IMR-90 (cell line): Measurements from ENCODE around the gene S100A5. TPM values are rescaled to one million over a fixed set of nuclear protein-coding genes. Genes with fewer than 3 reads are reported as not detected.

Experiments
- ATAC-seq: fragments of 200-7000 bp; cut with Tn5 transposase; 2 replicates; pipeline ENCODE4 v1.9.1; 2020; ENCODE audit warnings: low read depth, mild to moderate bottlenecking, moderate library complexity
- BruUV-seq: library from RNA; stranded (reverse); fragments of 400-500 nt; replicated peaks from 2 replicates; lab custom pipeline; 2021; lab: Mats Ljungman, UMichigan
- CTCF ChIA-PET: fragments of 300-600 bp; formaldehyde crosslinking; extraction: SDS; loops from one replicate; lab custom pipeline; 2021; ENCODE audit warnings: antibody characterized with exemption; lab: Yijun Ruan, JAX
- POLR2A ChIA-PET: fragments of 300-600 bp; sonication (Branson Sonifier 250); formaldehyde crosslinking; loops from one replicate; lab custom pipeline; 2022; ENCODE audit warnings: antibody characterized with exemption; ENCODE audit not compliant: unreplicated experiment; lab: Charles Lee
- DNase-seq: peaks from one replicate; pipeline ENCODE4 v3.0.0; 2013
- H2AFZ ChIP-seq: replicated peaks from 2 replicates; pipeline ENCODE3; 2013; ENCODE audit warnings: low read length, mild to moderate bottlenecking; ENCODE audit not compliant: poor library complexity
- H2AK5ac ChIP-seq: 2 replicates; pipeline ENCODE4 v1.6.1; 2013; ENCODE audit warnings: low read depth, low read length, inconsistent platforms
- H2AK9ac ChIP-seq: replicated peaks from 2 replicates; pipeline ENCODE3; 2013; ENCODE audit warnings: mild to moderate bottlenecking, low read depth, low read length, moderate library complexity; ENCODE audit not compliant: poor library complexity
- H2BK120ac ChIP-seq: 2 replicates; pipeline ENCODE4 v1.6.1; 2013; ENCODE audit warnings: low read depth, low read length, inconsistent platforms
- H2BK15ac ChIP-seq: 3 replicates; pipeline ENCODE4 v1.6.1; 2013; ENCODE audit warnings: low read depth, low read length, inconsistent platforms
- H2BK20ac ChIP-seq: 2 replicates; pipeline ENCODE4 v1.6.1; 2013; ENCODE audit warnings: low read depth, mild to moderate bottlenecking, inconsistent platforms, low read length, moderate library complexity
- H2BK5ac ChIP-seq: 2 replicates; pipeline ENCODE4 v1.6.1; 2013; ENCODE audit warnings: mild to moderate bottlenecking, low read depth, low read length, inconsistent platforms; ENCODE audit not compliant: poor library complexity, severe bottlenecking
- H3K14ac ChIP-seq: replicated peaks from 2 replicates; pipeline ENCODE4 v1.6.1; 2013; ENCODE audit warnings: low read depth, low read length, inconsistent platforms
- H3K18ac ChIP-seq: 2 replicates; pipeline ENCODE4 v1.6.1; 2013; ENCODE audit warnings: low read depth, low read length, control low read depth
- H3K23ac ChIP-seq: 2 replicates; pipeline ENCODE4 v1.6.1; 2013; ENCODE audit warnings: low read depth, low read length, inconsistent platforms
- H3K27ac ChIP-seq: 2 replicates; pipeline ENCODE4 v1.5.1; 2013; ENCODE audit warnings: mild to moderate bottlenecking, control low read depth, low read length; ENCODE audit not compliant: insufficient read depth
- H3K27me3 ChIP-seq: 2 replicates; pipeline ENCODE4 v1.6.1; 2013; ENCODE audit warnings: low read length; ENCODE audit not compliant: control insufficient read depth, insufficient read depth
- H3K36me3 ChIP-seq: 2 replicates; pipeline ENCODE4 v1.6.1; 2013; ENCODE audit warnings: low read length, mixed read lengths; ENCODE audit not compliant: control insufficient read depth, insufficient read depth
- H3K4ac ChIP-seq: 2 replicates; pipeline ENCODE4 v1.6.1; 2013; ENCODE audit warnings: low read depth, low read length, inconsistent platforms
- H3K4me1 ChIP-seq: 2 replicates; pipeline ENCODE4 v1.6.1; 2013; ENCODE audit warnings: low read length, mixed read lengths; ENCODE audit not compliant: control insufficient read depth, insufficient read depth
- H3K4me2 ChIP-seq: 2 replicates; pipeline ENCODE4 v1.6.1; 2013; ENCODE audit warnings: low read depth, mild to moderate bottlenecking, control low read depth, low read length, moderate library complexity
- H3K4me3 ChIP-seq: 2 replicates; pipeline ENCODE4 v1.5.1; 2013; ENCODE audit warnings: low read depth, mild to moderate bottlenecking, control low read depth, low read length, moderate library complexity; ENCODE audit not compliant: insufficient read depth
- H3K56ac ChIP-seq: 2 replicates; pipeline ENCODE4 v1.6.1; 2013; ENCODE audit warnings: low read length, inconsistent platforms; ENCODE audit not compliant: insufficient read depth; ENCODE audit errors: extremely low read depth
- H3K79me1 ChIP-seq, 2 experiments: 2 replicates each; pipeline ENCODE4 v1.6.1; 2013; ENCODE audit warnings: low read length in 2 of 2, inconsistent platforms in 1 of 2, low read depth in 1 of 2
- H3K9ac ChIP-seq: 2 replicates; pipeline ENCODE4 v1.6.1; 2013; ENCODE audit warnings: low read depth, low read length, control low read depth
- H3K9me1 ChIP-seq: 2 replicates; pipeline ENCODE4 v1.6.1; 2013; ENCODE audit warnings: low read length, inconsistent platforms; ENCODE audit not compliant: insufficient read depth
- H3K9me3 ChIP-seq: 2 replicates; pipeline ENCODE4 v1.6.1; 2013; ENCODE audit warnings: low read length; ENCODE audit not compliant: control insufficient read depth, insufficient read depth
- H4K20me1 ChIP-seq: 2 replicates; pipeline ENCODE4 v1.6.1; 2013; ENCODE audit warnings: low read length, inconsistent platforms; ENCODE audit not compliant: insufficient read depth
- H4K5ac ChIP-seq: 2 replicates; pipeline ENCODE4 v1.6.1; 2013; ENCODE audit warnings: mild to moderate bottlenecking, low read depth, low read length, control low read depth
- H4K8ac ChIP-seq, 2 experiments: 2 replicates each; pipeline ENCODE4 v1.6.1; 2013; ENCODE audit warnings: low read depth in 2 of 2, low read length in 2 of 2, control low read depth in 1 of 2, inconsistent platforms in 1 of 2
- H4K91ac ChIP-seq: 2 replicates; pipeline ENCODE4 v1.6.1; 2013; ENCODE audit warnings: low read depth, low read length, inconsistent platforms; ENCODE audit not compliant: insufficient read depth
- BHLHE40 ChIP-seq: fragments of 150-350 bp; IDR thresholded peaks from 2 replicates; pipeline ENCODE4 v1.6.1; 2016; ENCODE audit warnings: mild to moderate bottlenecking, low read depth, low read length
- CEBPB ChIP-seq: IDR thresholded peaks from 2 replicates; pipeline ENCODE4 v1.6.1; 2012; ENCODE audit warnings: low read depth, low read length, improper control_type of control experiment
- CHD1 ChIP-seq: IDR thresholded peaks from 2 replicates; pipeline ENCODE4 v1.6.1; 2012; ENCODE audit warnings: low read depth, low read length, improper control_type of control experiment
- FOS ChIP-seq: fragments of 150-350 bp; IDR thresholded peaks from 2 replicates; pipeline ENCODE4 v1.6.1; 2016; ENCODE audit warnings: low read depth, low read length
- MAFK ChIP-seq: IDR thresholded peaks from 2 replicates; pipeline ENCODE4 v1.6.1; 2012; ENCODE audit warnings: low read depth, low read length, improper control_type of control experiment
- MAZ ChIP-seq: IDR thresholded peaks from 2 replicates; pipeline ENCODE4 v1.6.1; 2012; ENCODE audit warnings: low read depth, mild to moderate bottlenecking, low read length, improper control_type of control experiment, moderate library complexity, borderline replicate concordance
- MXI1 ChIP-seq: IDR thresholded peaks from 2 replicates; pipeline ENCODE4 v1.6.1; 2012; ENCODE audit warnings: low read depth, mild to moderate bottlenecking, low read length, moderate library complexity, borderline replicate concordance
- POLR2A ChIP-seq: IDR thresholded peaks from 2 replicates; pipeline ENCODE4 v1.6.1; 2012; ENCODE audit warnings: mild to moderate bottlenecking, low read depth, low read length
- RAD21 ChIP-seq: IDR thresholded peaks from 2 replicates; pipeline ENCODE4 v1.6.1; 2012; ENCODE audit warnings: low read length, improper control_type of control experiment
- SMC3 ChIP-seq: fragments of 150-350 bp; IDR thresholded peaks from 2 replicates; pipeline ENCODE4 v1.6.1; 2016; ENCODE audit warnings: low read depth, mild to moderate bottlenecking, antibody characterized with exemption, low read length, moderate library complexity
- USF2 ChIP-seq: fragments of 150-350 bp; IDR thresholded peaks from 2 replicates; pipeline ENCODE4 v1.6.1; 2017; ENCODE audit warnings: mild to moderate bottlenecking, antibody characterized with exemption, low read length, low read depth
- WGBS, 2 experiments: methylation state at CpG; one replicate each; pipeline versions ENCODE4 v1.1.5 to v1.1.7; 2013; ENCODE audit warnings: missing lambda C conversion rate in 2 of 2; ENCODE audit not compliant: insufficient read length in 1 of 2; ENCODE audit errors: extremely low coverage in 2 of 2; 5-methylcytosine and 5-hydroxymethylcytosine counted together
- dilution Hi-C: fragments of 300-500 bp; cut with HindIII; formaldehyde crosslinking; loops from one replicate; pipeline ENCODE4 v1.14.3; 2018; ENCODE audit warnings: low sequenced_read_pairs; ENCODE audit not compliant: unreplicated experiment
- in situ Hi-C: fragments of 300-500 bp; cut with MboI; formaldehyde crosslinking; loops from 3 replicates; pipeline ENCODE4 v1.14.3; 2019; ENCODE audit warnings: low sequenced_read_pairs, inconsistent platforms, mixed read lengths
- intact Hi-C: fragments of 100-400 bp; cut with micrococcal nuclease; formaldehyde crosslinking; loops from 2 replicates; pipeline ENCODE4 v1.10.0; 2022
- polyA plus RNA-seq, 3 experiments: library from polyadenylated mRNA; depleted of rRNA; stranded (reverse); fragments of >200 nt; gene quantifications; 2 replicates each; pipeline ENCODE4 v1.2.3, GENCODE V29; 2012; ENCODE audit warnings: low replicate concordance in 1 of 3
- total RNA-seq: library from RNA; depleted of rRNA; stranded (reverse); fragments of >200 nt; gene quantifications from 2 replicates; pipeline ENCODE4 v1.2.3, GENCODE V29; 2012
- TF ChIP-seq, protein P1 (sequence below): fragments of 150-350 bp; IDR thresholded peaks from 2 replicates; pipeline ENCODE4 v1.6.1; 2016; ENCODE audit warnings: low read depth, mild to moderate bottlenecking, low read length, moderate library complexity, borderline replicate concordance

Gene S100A5
- total and polyA plus RNA-seq, 2 of the 4 experiments (the other 2 are of a cell fraction) = 0.27 TPM; not detected in 1

DNA sequence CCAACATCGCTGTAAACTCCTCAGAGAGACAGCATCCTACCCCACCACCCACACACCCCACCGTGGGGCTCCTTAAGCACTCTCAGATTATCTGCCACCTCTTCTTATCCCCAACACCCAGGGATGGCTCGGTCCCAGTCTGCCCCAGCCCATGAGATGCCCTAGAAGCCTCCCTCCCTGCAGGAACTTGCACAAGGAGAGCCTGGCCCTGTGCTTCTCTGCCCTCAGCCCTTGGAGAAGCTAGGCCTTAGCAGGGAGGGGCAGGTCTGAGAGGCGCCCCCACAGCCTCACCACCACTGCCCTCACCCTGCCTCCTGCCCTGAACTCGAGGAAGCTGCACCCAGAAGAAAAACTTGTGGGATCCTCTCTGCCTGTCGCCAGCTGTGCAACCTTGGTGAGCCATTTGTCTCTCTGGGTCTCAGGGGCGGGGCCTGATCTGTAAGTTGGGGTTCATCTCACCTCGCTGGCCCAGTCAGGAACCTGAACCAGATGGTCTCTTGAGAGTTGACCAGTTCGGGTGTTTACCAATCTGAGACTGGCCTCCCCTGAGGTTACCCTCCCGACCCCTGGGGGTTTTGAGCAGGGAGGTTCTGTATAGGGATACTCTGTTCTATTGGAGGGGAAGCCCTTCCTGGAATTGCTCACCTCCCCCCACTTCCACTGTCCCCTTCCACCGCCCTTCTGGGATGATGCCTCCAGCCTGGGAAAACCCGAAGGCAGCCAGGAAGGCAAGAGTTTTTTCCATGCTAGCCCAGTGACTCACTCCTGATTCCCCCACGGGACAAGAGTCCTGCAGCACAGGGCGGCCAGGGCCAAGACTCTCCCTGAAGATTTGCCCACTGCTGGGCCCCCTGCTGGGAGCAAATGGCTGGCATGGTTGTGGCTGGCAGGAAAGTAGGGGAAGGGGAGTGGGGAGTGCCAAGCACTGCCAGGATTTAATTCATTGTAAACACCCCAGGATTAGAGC lies 8.3 kb upstream of the S100A5 start, which contains the start of gene S100A3:
Gene S100A3 (minus strand): TSS at position 537 of the 967 bp plus-strand sequence. CDS start 773 bp downstream, outside the sequence.
- peak within 1 kb of the TSS; percentile 94 for H2BK20ac ChIP-seq
- H3K14ac ChIP-seq = peak within 1 kb of the TSS; percentile 91
- peak within 1 kb of the TSS; percentile 22 for H3K9ac ChIP-seq
- H3K4me1 ChIP-seq = peaks cover 49% of the 10 kb centered on the region
- peaks cover 65% of the 10 kb centered on the region for H3K9me1 ChIP-seq
- in situ Hi-C loops (loop anchor here (25.0 kb wide), 1 partner anchor 413 kb away; the partner anchor contains the start of genes CREB3L4, CRTC2 and SLC39A1), intact Hi-C loops (loop anchor here (2.0 kb wide), 1 partner anchor 18 kb away; no protein-coding TSS in a partner anchor), dilution Hi-C loops (no loop called here)
- peak within 1 kb of the TSS; percentile 83 for H2AFZ ChIP-seq
- H2AK5ac ChIP-seq = peak within 1 kb of the TSS; percentile 96
- peak within 1 kb of the TSS; percentile 80; the same call in 1 of the 2 replicates for H3K23ac ChIP-seq
- H2AK9ac ChIP-seq = peak within 1 kb of the TSS; percentile 96
- H4K5ac ChIP-seq = peak within 1 kb of the TSS; percentile 77
- peak within 1 kb of the TSS; percentile 96 for H3K4ac ChIP-seq
- H4K20me1 ChIP-seq = no peaks in the 10 kb centered on the region
- peak; percentile 91 for DNase-seq
- H3K4me2 ChIP-seq = peak within 1 kb of the TSS; percentile 16; the same call in 1 of the 2 replicates
- no TSS peak for BruUV-seq
- peak within 1 kb of the TSS; percentile 90; the same call in 2 of the 3 replicates for H2BK15ac ChIP-seq
- peak; percentile 60 for ATAC-seq
- peak within 1 kb of the TSS; percentile 93 for H4K91ac ChIP-seq
- CTCF ChIA-PET = interaction anchor here (0.7 kb wide), 1 partner anchor 36 kb away, joined by 3 read pairs; no protein-coding TSS in a partner anchor
- peak within 1 kb of the TSS; percentile 77 for H2BK5ac ChIP-seq
- no peaks in the 10 kb centered on the region for H3K27me3 ChIP-seq
- no peaks in the 10 kb centered on the region for H3K36me3 ChIP-seq
- WGBS, 2 experiments = 82% methylated on average over 5 of the region's 14 CpGs; no CpG with 5 or more reads in 1 of the 2 experiments
- peak within 1 kb of the TSS; percentile 81 to 87 for H4K8ac ChIP-seq
- peaks cover 0 to 38% of the 10 kb centered on the region in 2 experiments; a peak in 3 of 4 replicates for H3K79me1 ChIP-seq
- H3K18ac ChIP-seq = peak within 1 kb of the TSS; percentile 77
- peak within 1 kb of the TSS; percentile 66 for H3K27ac ChIP-seq
- POLR2A ChIA-PET = interaction anchor here (0.6 to 1.6 kb wide), 2 partner anchors 13 to 15 kb away, joined by 3 to 4 read pairs; partner anchors contain the start of gene S100A6
- no peak within 1 kb of the TSS for H3K4me3 ChIP-seq
- H2BK120ac ChIP-seq = peak within 1 kb of the TSS; percentile 97
- no peaks in the 10 kb centered on the region for H3K9me3 ChIP-seq
- H3K56ac ChIP-seq = peak within 1 kb of the TSS; percentile 40
- TF ChIP-seq USF2 (peak; percentile 16; the same call in 1 of the 2 replicates), CHD1 (no peak), POLR2A (no peak), RAD21 (peak; percentile 34; the same call in 1 of the 2 replicates), MAZ (peak; percentile 63; the same call in 1 of the 2 replicates), FOS (peak; percentile 85), BHLHE40 (no peak), MXI1 (no peak), SMC3 (peak; percentile 39), CEBPB (no peak), MAFK (no peak)
- TF ChIP-seq, protein P1, sequence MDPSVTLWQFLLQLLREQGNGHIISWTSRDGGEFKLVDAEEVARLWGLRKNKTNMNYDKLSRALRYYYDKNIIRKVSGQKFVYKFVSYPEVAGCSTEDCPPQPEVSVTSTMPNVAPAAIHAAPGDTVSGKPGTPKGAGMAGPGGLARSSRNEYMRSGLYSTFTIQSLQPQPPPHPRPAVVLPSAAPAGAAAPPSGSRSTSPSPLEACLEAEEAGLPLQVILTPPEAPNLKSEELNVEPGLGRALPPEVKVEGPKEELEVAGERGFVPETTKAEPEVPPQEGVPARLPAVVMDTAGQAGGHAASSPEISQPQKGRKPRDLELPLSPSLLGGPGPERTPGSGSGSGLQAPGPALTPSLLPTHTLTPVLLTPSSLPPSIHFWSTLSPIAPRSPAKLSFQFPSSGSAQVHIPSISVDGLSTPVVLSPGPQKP = no peak
